ENCODE measurements around the gene AQR.
"Not testable (repeated sequence)": the region's sequence is repeated elsewhere in the genome, so short reads cannot be mapped to it uniquely, and the experiment has no call there.

AQR gene

DNA sequence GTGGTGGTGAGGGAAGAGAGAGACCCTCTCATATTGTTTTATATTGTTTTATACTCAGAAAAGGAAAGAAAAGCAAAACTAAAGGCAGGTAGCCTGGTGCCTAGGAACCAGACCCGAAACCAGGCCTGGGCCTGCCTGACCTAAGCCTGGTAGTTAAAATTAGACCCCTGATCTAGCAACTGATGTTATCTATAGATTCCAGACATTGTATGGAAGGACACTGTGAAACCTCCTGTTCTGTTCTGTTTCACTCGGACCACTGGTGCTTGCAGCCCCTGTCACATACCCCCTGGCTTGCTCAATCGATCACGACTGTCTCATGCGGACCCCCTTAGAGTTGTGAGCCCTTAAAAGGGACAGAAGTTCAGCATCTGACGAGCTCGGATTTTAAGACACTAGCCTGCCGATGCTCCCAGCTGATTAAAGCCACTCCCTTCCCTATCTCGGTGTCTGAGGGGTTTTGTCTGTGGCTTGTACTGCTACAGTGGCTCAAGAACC, 156.6 kb downstream of the AQR start:
- not testable (repeated sequence) for DNase-seq (ENCODE audit: low spot score)

DNA sequence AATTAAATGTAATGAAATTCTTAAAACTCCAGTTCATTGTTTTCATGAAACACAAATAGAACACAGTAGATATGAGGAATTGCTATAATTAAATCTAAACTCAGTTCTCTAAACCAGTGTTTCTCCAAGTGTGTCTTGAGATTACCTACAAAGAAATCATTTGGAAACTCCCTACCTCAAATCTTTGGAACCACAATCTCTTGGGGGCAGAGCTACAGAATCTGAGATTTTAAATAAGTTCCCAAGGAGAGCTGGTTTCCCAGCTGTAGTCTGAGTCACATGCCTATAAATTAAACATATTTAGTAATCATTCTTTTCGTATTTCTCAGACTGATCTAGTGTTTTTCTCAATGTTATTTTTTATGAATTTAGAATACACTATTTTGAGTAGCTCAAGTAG, 157.2 kb downstream of the AQR start:
- DNase-seq (ENCODE audit: low spot score), result no peak

DNA sequence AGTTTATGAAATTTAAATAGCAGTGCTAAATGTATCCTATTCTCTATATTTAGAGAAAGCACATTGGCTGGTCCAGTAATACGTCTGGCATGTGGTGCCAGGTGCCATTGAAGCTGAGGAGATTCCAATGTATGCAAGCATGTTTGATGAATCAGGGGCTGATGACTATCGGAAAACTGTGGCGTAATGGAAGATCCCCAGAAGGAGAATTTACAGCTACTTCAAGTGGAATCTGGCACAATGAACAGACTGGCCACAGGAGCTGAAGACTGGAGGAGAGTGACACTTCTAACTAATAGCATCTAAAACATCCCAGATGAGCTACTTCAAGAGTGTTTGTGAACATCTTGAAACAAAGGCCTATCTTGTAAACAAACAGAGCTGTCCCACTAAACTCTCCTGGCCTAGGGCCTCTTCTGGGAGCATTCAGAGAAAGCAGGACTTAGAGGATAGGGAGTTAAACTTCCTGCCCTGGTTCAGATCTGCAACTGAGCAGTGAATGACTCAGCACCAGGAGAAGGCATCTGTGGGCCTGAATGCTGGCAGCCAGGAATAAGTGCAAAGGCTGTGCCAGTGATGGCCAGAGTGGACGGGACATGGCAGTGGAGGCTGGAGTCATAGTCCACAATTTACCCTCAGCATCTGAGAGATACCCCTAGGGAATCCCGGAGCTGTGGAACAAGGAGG, 159.0 kb downstream of the AQR start:
- no peak for DNase-seq (ENCODE audit: low spot score)

DNA sequence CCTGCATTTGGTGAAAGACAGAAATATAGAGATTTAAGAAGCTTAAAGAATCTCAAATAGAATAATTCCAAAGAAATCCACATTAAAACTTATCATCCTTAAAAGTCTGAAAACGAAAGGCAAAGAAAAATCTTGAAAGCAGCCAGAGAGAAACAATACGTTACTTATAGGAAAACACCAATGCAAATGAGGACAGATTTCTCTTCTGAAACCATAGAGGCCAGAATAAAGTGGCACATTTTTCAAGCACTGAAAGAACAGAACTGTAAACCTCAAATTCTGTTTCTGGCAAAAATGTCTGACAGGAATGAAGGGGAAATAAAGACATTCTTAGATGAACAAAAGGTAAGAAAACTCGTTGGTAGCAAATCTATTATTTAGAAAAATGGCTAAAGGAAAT, 160.4 kb downstream of the AQR start:
- DNase-seq (ENCODE audit: low spot score), result no peak

DNA sequence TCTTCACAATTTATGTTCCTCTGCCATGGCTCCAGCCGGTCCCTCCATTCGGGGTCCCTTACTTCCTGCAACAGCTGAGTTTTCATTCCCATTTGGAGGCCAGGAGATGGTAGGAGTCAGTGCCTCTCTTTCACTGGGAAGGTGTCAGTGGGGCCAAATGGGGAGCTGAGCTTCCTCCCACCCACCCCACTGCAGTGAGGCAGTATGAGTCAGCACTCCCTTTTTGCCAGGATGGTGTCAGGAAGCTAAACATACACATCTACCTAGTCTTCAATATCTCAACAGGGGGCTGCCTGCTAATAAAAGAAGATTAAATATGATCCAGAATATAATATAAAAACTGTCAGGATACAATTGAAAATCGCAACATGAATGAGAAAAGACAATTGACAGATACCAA, 161.5 kb downstream of the AQR start:
- no peak for DNase-seq (ENCODE audit: low spot score)

DNA sequence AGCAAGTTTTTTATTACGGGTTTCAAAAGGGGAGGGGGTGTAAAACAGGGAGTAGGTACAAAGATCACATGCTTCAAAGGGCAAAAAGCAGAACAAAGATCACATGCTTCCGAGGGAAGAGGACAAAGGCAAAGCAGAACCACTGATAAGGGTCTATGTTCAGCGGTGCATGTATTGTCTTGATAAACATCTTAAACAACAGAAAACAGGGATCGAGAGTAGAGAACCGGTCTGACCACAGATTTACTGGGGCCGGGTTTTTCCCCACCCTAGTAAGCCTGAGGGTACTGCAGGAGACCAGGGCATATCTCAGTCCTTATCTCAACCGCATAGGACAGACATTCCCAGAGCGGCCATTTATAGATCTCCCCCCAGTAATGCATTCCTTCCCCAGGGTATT, 162.3 kb downstream of the AQR start:
- not testable (repeated sequence) for DNase-seq (ENCODE audit: low spot score)

DNA sequence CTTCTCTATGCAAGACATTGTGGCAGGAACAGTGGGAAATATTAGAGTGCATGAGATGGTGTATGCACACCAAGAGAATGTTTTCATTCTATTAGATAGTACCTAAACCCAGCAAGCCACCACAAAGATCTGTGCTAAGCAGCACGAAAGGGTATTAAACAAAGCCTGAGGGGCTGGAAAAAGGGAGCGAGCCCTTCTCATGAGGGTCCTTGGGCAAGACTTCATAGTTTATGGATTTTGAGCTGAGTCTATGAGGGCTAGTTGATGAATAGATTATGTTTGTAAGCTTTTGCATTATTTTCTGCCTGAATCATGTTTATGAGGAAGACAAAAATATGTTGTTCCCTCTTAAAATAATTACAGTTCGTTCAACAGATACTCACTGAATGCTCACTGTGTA, 164.8 kb downstream of the AQR start:
- DNase-seq (ENCODE audit: low spot score), result no peak

DNA sequence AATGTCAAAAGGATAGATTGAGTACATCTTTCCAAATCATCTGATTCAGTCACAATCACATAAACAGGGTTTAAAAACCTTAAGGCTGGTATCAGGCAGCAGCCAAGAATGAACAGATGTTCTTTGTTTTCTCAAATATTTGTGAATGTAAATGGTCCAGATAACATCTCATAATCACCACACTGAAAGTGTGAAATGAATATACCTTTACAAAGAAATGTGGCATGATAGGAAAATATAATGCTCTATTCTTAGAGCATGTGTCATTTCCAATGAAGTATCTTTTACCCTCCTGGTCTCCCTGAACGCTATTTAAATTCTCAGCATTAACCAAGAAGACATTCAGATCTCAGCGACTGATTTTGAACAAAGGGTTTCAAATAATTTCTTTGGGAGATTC, 165.4 kb downstream of the AQR start:
- no peak for DNase-seq (ENCODE audit: low spot score)

DNA sequence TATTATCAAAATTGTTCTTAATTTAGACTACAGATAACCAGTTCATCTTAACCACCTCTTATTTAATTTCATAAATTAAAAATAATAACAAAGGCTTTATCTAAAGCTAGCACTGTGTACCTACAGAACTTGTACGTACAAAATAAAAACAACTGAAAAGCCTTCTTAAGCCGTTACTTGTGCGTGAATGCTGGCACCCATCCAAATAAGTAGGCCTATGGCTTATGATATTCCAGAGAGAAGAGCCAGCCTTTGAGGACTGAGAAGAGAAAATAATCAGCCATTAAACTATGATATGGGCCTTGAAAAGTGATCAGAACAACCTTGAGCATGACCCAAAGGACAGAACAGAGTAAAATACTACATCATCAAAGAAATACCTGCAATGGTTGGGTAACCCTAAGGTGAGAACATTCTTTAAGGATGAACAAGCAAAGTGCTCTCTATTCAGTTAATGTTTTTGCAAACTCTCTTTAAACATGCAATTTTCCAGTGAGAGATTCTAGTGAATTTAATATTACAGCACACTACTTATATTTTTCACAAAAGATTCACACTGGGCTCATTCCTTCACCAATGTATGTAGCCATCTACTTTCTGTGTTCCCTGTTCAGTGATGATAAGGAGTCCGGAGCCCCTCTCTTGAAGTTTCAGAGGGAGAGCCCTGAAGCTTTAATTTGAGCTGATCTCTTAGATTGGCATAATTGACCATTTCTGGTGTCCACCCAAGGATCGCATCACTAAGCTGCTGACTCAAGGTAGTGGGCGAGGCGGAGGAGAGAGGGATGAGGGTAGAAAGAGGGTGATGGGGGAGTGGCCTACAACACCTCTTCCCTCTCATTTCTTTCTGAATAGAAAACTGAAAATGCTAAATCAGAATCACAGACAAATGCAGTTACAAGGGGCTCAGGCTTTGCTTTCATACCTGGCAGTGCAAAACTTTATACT, 166.5 kb downstream of the AQR start:
- DNase-seq (ENCODE audit: low spot score), result no peak

DNA sequence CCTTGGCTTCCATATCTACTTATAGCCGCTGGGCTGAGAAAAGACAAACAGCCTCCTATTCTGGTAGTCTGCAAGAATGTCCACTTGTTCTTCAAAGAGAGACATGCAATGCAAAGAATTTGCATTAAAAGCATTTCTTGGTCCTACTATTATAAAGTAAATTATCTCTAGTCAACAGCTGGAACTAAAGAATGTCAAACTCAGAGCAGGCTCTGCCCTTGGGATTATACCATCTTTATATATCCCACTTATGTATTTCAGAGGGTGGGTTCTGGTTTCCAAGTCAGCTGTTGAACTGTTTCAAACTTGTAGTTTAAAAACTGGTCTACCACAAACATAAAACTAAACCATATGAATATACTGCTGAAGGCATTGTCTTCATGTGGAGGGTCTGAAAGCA, 167.2 kb downstream of the AQR start:
- DNase-seq (ENCODE audit: low spot score), result no peak

All from SW480 (cell line).